Chondrocyte (in vitro differentiated cells): Measurements from ENCODE around the gene PTPN7. TPM values are rescaled to one million over a fixed set of nuclear protein-coding genes. Genes with fewer than 3 reads are reported as not detected.

Experiments used
- DNase-seq: peaks from one replicate; pipeline ENCODE4 v3.0.0; 2021; ENCODE audit warnings: mixed read lengths, low spot score
- H3K27ac Mint-ChIP-seq: one replicate; pipeline ENCODE4 v1.8.0; 2021; ENCODE audit warnings: mild to moderate bottlenecking, moderate library complexity, mixed read lengths; ENCODE audit not compliant: unreplicated experiment
- H3K27me3 Mint-ChIP-seq: 2 replicates; pipeline ENCODE4 v1.8.0; 2021; ENCODE audit warnings: low read depth, mixed read lengths
- H3K36me3 Mint-ChIP-seq: 2 replicates; pipeline ENCODE4 v1.8.0; 2021; ENCODE audit warnings: low read depth, mixed read lengths
- H3K4me1 Mint-ChIP-seq: 2 replicates; pipeline ENCODE4 v1.8.0; 2021; ENCODE audit warnings: low read depth, mild to moderate bottlenecking, mixed read lengths
- H3K4me3 Mint-ChIP-seq: one replicate; pipeline ENCODE4 v1.8.0; 2021; ENCODE audit warnings: mild to moderate bottlenecking, moderate library complexity, mixed read lengths; ENCODE audit not compliant: unreplicated experiment
- H3K9me3 Mint-ChIP-seq: 2 replicates; pipeline ENCODE4 v1.8.0; 2021; ENCODE audit warnings: low read depth, mixed read lengths
- total RNA-seq: library from RNA; stranded (reverse); gene quantifications from 3 replicates; pipeline ENCODE4 v1.2.1, GENCODE V29; 2021
- TF ChIP-seq, protein P1 (sequence below): fragments of 200-600 bp; sonication (generic); IDR thresholded peaks from 2 replicates; pipeline ENCODE4 v1.5.0; 2021; ENCODE audit warnings: antibody characterized with exemption, mild to moderate bottlenecking, moderate library complexity

PTPN7 gene
- total RNA-seq, 1 donor from 2014 or later: not detected

- Mint-ChIP-seq H3K27me3 (peaks cover 4% of the 10 kb centered on the region), H3K4me1 (no peaks in the 10 kb centered on the region), H3K36me3 (no peaks in the 10 kb centered on the region), H3K9me3 (no peaks in the 10 kb centered on the region), H3K4me3 (no peak overlapping the region), H3K27ac (no peak overlapping the region)
- TF ChIP-seq, protein P1, sequence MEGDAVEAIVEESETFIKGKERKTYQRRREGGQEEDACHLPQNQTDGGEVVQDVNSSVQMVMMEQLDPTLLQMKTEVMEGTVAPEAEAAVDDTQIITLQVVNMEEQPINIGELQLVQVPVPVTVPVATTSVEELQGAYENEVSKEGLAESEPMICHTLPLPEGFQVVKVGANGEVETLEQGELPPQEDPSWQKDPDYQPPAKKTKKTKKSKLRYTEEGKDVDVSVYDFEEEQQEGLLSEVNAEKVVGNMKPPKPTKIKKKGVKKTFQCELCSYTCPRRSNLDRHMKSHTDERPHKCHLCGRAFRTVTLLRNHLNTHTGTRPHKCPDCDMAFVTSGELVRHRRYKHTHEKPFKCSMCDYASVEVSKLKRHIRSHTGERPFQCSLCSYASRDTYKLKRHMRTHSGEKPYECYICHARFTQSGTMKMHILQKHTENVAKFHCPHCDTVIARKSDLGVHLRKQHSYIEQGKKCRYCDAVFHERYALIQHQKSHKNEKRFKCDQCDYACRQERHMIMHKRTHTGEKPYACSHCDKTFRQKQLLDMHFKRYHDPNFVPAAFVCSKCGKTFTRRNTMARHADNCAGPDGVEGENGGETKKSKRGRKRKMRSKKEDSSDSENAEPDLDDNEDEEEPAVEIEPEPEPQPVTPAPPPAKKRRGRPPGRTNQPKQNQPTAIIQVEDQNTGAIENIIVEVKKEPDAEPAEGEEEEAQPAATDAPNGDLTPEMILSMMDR: no peak
- no peak for DNase-seq
Measured at GRCh38 chr1:202165942-202166843, 5.8 kb upstream of the PTPN7 start.

GRCh38 chr1:202165267-202165941, 5.0 kb upstream of the PTPN7 start:
- no peak for DNase-seq
- H3K36me3 Mint-ChIP-seq: no peaks in the 10 kb centered on the region
- TF ChIP-seq, protein P1: no peak
- no peak overlapping the region for H3K4me3 Mint-ChIP-seq
- peaks cover 4% of the 10 kb centered on the region for H3K4me1 Mint-ChIP-seq
- peaks cover 4% of the 10 kb centered on the region for H3K27me3 Mint-ChIP-seq
- no peak overlapping the region for H3K27ac Mint-ChIP-seq
- no peaks in the 10 kb centered on the region for H3K9me3 Mint-ChIP-seq

DNA sequence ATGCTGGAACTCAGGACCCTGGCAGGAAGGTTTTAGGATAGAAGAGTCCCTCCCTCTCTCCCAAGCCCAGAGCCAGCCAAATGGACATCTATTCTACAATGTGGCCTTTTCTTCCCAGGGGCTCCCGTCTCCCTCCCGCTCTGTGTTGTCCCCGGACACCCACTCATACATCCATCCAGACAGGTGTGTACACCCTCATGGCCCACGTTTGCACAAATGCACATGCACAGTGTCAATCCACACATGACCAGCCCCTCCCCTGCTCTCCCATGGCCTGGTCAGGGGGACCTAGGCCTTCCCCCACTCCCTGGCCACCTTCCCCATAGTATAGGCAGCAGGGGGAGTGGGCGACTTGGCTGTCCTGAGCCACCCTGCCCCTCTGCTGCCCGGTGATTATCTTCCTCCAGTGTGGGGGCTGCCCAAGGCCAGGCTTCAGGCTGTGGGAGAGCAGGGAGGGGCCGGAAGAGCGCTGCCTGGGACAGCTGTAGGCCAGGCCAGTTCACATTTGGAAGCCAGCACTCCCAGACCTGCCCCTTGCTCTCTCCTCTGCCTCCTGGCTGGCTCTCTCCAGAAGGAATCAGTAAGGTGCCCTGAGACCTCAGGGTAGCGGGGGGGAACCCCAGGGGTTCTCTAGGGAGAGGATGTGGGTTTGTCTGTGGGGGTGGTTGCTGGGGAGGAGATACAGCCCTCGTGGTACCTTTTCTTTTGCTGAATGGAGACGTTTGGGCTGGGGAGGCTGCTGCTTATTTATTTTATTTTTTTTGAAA, 4.1 kb upstream of the PTPN7 start:
- peaks cover 4% of the 10 kb centered on the region for H3K27me3 Mint-ChIP-seq
- no peak for DNase-seq
- H3K9me3 Mint-ChIP-seq: no peaks in the 10 kb centered on the region
- H3K4me3 Mint-ChIP-seq: no peak overlapping the region
- H3K4me1 Mint-ChIP-seq: peaks cover 4% of the 10 kb centered on the region
- no peaks in the 10 kb centered on the region for H3K36me3 Mint-ChIP-seq
- H3K27ac Mint-ChIP-seq: no peak overlapping the region
- TF ChIP-seq, protein P1: no peak

GRCh38 chr1:202163281-202164270, 3.2 kb upstream of the PTPN7 start:
- DNase-seq: no peak
- Mint-ChIP-seq H3K27me3 (peaks cover 4% of the 10 kb centered on the region), H3K9me3 (no peaks in the 10 kb centered on the region), H3K27ac (no peak overlapping the region), H3K36me3 (no peaks in the 10 kb centered on the region), H3K4me1 (peaks cover 4% of the 10 kb centered on the region), H3K4me3 (no peak overlapping the region)
- TF ChIP-seq, protein P1: no peak
